Superior temporal gyrus (tissue), 1 donor: ENCODE measurements around the gene CARM1.
"Not testable (repeated sequence)": the region's sequence is repeated elsewhere in the genome, so short reads cannot be mapped to it uniquely, and the experiment has no call there.

ENCODE experiments used
- DNase-seq: peaks from one replicate; pipeline ENCODE4 v3.0.0-alpha.2; 2016; ENCODE audit errors: extremely low spot score

The CARM1 gene

DNA sequence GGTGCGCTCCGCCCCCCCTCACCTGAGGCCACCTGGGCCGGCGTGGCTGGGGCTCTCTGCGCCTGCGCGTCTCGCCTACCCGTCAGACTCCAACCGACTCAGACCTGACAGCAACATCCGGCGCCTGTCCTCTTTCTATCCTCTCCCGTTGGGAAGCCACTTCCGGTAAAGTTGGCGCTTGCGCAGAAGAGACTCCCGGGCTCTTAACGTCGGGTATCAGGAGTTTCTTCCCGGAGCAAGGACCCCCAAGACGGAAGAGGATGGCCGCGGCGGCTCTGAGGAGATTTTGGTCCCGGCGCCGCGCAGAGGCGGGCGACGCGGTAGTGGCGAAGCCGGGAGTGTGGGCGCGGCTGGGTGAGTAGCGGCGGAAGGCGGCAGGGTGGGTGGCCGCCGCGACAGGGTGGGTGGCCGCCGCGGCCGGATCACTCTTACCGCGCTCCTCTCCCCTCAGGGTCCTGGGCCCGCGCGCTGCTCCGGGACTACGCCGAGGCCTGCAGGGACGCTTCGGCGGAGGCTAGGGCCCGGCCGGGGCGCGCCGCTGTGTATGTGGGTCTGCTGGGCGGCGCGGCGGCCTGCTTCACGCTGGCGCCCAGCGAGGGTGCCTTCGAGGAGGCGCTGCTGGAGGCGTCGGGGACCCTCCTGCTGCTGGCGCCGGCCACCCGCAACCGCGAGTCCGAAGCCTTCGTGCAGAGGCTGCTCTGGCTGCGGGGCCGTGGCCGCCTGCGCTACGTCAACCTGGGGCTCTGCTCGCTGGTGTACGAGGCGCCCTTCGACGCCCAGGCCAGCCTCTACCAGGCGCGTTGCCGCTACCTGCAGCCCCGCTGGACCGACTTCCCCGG lies 57.4 kb downstream of the CARM1 start, which contains the start of the genes TIMM29 and YIPF2:
TSS of gene TIMM29 (plus strand) at position 249 of the 839 bp plus-strand sequence. CDS start at position 261, 12 bp downstream.
TSS of gene YIPF2 (minus strand) at position 77 of the 839 bp plus-strand sequence. CDS start 229 bp downstream, outside the sequence.
- peak; percentile 99 for DNase-seq

DNA sequence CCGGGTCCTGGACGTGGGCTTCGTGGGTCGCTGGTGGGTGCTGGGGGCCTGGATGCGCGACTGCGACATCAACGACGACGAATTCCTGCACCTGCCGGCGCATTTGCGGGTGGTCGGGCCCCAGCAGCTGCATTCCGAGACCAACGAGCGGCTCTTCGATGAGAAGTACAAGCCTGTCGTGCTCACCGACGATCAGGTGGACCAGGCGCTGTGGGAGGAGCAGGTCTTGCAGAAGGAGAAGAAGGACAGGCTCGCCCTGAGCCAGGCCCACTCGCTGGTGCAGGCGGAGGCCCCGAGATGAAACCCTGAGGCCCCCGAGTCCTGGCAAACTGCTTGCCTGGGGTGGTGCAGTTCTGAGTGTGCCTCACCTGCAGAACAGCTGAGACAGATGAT lies 58.0 kb downstream of the CARM1 start:
- no peak for DNase-seq

DNA sequence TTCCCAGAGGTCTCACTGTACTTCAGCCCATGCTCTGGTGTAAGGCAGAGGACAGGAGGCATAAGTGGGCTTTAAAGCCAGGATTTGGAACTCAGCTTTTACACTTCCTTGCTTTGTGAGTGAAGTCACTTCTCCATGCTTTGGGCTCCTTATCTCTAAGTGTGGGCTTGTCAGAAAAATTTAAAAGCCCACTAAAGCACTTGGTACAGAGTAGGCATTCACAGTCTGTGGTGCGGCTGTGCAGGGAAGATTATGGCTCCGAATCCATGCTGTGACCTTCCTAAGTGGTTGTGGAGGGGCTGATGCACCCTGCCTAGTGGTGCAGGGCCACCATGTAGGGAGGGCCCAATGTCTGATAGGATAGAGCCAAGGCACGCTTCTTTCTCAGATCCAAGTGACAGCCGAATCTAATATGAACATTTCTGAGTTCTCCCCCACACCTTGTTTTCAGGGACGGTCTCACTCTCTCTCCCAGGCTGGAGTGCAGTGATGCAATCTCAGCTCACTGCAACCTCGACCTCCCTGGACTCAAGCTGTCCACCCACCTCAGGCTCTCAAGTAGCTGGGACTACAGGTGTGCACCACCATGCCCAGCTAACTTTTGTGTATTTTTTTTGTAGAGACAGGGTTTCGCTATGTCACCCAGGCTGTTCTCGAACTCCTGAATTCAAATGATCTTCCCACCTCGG lies 64.2 kb downstream of the CARM1 start:
- no peak for DNase-seq

DNA sequence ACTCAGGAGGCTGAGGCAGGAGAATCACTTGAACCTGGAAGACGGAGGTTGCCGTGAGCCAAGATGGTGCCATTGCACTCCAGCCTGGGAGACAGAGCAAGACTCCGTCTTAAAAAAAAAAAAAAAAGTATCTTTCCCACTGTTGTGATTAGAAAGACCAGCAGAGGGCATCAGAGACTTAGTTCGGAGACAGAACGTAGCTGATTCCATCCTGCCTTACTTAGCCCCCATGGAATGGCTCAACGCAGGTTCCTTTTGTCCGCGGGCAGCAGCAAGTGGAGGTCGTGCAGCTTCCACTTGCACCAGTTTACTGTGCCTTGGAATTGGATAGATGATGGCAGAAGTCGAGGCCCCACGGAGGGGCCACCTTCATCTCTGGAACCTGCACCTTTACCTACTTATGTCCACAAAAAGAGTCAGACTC lies 65.3 kb downstream of the CARM1 start:
- peak; percentile 85 for DNase-seq

DNA sequence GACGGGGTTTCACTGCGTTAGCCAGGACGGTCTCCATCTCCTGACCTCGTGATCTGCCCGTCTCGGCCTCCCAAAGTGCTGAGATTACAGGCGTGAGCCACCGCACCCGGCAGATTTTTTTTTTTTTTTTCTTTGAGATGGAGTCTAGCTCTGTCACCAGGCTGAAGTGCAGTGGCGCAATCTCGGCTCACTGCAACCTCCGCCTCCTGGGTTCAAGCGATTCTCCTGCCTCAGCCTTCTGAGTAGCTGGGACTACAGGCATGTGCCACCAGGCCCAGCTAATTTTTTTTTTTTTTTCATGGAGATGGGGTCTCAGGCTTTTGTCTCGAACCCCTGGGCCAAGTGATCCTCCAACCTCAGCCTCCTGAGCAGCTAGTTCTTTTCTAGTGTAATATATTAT lies 70.3 kb downstream of the CARM1 start:
- not testable (repeated sequence) for DNase-seq

DNA sequence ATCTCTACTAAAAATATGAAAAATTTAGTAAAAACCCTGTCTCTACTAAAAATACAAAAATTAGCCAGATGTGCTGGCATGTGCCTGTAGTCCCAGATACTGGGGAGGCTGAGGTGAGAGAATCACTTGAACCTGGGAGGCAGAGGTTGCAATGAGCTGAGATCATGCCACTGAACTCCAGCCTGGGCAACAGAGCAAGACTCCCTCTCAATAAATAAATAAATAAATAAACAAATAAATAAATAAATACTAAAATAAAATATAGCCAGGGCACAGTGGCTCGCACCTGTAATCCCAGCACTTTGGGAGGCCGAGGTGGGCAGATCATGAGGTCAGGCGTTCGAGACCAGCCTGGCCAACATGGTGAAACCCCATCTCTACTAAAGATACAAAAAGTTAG lies 72.1 kb downstream of the CARM1 start:
- DNase-seq, result not testable (repeated sequence)

DNA sequence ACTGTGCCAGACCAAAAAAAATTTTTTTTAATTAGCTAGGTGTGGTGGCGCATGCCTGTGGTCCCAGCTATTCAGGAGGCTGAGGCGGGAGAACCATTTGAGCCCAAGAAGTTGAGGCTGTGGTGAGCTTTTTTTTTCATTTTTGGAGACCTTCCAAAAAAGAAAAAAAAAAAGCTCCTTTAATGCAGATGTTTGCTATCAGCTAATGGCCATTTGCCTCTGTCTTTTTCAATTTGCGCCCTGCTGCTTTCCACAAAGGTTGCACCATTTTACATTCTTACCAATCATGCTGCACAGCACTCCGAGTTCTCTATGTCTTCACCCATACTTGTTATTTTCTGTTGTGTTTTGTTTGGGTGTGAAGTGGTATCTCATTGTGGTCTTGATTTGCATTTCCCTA lies 73.9 kb downstream of the CARM1 start:
- no peak for DNase-seq

DNA sequence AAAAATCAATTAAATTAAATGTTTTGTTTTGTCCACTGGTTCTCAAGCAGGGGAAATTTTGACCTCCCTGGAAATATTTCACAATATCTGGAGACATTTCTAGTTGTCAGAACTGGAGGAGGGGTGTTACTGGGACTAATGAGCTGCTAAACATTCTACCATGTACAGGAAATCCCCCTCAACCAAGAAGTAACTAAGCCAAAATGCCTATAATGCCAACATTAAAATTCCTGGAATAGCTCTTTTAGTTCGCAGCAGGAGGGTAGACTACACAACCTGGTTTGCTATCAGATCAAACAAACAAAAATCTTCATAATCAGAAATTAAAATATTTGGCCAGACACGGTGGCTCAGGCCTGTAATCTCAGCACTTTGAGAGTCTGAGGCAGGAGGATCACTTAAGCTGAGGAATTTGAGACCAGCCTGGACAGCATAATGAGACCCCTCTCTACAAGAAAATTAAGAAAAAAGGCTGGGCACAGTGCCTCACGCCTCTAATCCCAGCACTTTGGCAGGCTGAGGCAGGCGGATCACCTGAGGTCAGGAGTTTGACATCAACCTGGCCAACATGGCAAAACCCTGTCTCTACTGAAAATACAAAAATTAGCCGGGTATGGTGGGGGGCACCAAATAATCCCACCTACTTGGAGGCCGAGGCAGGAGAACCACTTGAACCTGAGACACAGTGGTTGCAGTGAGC lies 75.8 kb downstream of the CARM1 start:
- no peak for DNase-seq

DNA sequence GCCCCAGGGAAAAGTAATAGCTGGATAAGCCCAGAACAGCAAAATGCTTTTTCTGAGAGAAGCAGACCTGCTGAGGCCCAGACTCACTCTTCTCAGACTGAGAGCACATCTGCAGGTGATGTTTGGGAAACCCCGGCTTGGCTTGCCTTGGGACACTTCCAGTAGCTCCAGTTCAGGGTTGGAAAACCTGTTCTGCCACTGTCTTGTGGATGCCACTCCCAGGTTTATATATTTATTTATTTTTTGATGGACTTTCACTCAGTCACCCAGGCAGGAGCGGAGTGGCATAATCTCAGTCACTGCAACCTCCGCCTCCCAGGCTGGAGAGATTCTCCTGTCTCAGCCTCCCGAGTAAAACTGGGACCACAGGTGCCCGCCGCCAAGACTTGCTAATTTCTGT lies 81.5 kb downstream of the CARM1 start:
- no peak for DNase-seq

DNA sequence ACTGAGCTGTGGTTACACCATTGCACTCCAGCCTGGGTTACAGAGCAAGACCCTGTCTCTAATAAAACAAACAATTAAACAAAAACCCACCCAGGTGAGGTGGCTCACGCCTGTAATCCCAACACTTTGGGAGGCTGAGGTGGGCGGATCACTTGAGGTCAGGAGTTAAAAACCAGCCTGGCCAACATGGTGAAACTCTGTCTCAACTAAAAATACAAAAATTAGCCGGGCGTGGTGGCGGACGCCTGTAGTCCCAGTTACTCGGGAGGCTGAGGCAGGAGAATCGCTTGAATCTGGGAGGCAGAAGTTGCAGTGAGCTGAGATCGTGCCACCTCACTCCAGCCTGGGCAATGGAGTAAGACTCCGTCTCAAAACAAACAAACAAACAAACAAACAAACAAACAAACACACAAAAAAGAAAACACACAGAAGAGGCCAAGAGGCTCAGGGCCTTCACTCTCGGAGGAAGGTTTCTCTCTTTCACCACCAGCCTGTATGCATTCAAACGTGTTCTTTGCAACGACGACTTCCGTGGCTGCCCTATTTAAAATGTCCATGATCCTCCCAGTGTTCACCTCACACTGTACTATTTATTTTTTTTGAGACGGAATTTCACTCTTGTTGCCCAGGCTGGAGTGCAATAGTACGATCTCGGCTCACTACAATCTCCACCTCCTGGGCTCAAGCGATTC lies 88.1 kb downstream of the CARM1 start:
- DNase-seq, result not testable (repeated sequence)

DNA sequence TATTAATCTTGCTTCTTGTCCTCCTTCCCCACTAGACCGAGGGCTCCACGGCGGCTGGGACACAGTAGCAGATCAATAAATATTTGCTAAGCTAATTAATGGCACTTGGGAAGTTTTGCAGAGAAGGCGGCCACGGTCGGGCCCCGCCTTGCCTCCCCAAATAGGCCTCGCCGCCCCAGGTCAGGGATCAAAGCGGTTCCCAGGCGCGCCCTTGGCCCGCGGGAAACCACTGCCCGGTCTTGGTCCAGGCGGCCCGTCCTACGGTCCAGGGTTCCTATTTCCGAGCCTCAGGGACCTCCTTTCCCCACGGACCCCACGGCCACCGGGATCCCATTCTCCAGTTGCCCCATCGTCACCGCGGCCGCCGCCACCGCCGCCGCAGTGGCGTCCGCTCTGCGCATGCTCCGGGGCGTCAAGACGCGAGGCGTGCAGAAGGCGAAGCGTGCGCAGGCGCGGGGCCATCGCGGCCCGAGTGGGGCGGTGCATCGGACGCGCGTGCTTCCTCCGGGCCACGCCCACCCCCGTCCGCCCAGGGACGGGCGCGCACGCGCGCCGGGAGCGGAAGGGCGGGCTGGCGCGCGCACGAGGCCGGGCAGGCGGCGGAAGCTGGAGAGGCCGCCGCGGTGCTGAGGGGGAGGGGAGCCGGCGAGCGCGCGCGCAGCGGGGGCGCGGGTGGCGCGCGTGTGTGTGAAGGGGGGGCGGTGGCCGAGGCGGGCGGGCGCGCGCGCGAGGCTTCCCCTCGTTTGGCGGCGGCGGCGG lies 89.1 kb downstream of the CARM1 start, which contains the start of gene SMARCA4:
TSS of gene SMARCA4 (plus strand) at position 717 of the 759 bp plus-strand sequence. CDS start 23,122 bp downstream, outside the sequence.
- DNase-seq, result peak; percentile 96

DNA sequence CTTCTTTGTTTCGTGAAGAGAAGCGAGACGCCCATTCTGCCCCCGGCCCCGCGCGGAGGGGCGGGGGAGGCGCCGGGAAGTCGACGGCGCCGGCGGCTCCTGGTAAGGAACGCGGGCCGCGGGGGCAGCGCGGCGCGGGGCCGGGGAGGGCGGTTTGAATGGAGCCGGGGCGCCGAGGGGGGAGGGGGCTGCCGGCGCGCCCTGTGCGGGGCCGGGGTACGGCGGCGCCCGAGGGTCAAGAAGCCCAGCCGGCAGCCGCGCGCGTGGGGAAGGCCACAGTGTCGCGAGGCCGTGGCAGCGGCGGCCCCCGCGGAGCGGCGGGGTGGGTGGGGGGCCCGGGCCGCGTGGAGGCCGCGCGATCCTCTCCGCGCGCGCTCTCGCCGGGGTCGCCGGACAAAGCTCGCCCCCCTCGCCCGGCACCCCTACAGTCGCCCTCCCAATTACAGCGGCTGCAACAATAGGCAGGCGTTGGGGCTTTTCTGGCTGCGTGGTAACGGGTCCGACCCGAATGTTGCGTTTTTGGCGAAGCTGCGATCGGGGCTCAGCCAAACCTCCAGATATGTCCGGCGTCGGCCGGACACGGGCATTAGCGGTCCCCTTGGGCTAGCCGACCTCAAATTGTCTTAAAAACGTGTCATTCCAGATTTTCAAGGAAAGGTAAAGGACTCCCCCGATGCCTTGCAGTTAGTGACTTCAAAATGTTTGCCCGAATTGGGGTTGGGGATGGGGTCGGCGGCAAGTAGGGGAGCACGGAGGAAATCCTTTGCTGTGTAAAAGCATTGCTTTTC lies 89.9 kb downstream of the CARM1 start:
- peak; percentile 25 for DNase-seq

DNA sequence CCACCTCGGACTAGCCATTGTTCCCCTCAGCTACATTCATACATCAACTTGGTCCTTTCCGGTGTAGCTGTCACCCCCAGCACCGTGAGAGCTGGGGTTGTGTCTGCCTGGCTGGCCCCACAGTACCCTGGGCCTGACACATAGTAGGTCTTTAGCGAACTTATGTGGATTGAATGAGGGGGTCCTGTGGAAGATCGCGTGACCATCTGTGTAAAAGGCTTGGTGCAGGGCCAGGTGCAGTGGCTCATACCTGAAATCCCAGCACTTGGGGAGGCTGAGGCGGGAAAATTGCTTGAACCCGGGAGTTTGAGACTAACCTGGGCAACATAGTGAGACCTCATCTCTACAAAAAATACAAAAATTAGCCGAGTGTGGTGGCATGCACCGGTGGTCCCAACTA lies 91.5 kb downstream of the CARM1 start:
- no peak for DNase-seq

DNA sequence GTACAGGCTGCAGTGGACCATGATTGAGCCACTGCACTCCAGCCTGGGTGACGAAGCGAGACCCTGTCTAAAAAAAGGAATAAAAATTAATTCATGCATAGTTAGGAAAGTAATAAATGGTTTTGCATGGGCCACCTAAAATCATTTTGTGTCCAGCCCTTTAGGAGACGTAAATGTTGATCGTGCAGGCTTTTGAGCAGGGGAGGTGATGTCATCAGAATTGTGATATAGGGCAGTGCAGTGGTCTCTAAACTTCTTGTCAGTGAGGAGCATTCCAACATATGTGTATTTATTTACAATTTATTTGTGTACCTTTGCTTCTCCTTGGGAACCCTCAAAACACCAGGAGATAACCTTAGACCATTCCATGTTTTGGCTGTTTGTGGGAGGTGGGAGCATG lies 92.5 kb downstream of the CARM1 start:
- DNase-seq, result no peak

DNA sequence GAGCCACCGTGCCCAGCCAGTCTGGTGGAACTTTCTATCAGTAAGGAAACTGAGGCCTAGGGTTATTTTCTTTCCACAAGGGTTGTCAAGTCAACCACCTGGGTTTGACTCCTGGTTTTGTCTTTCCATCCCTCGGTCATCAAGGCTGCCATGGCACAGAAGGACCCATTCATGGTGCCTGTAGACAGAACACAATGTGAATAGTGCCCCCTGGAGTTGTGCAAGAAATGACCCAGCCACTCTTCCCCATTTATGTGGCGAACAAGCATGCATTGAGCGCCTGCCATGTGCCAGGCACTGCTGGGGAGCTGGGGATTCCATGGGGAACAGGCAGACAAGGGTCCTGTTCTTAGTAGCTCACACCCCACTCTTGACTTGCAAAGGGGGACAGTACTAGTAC lies 93.5 kb downstream of the CARM1 start:
- DNase-seq, result no peak

DNA sequence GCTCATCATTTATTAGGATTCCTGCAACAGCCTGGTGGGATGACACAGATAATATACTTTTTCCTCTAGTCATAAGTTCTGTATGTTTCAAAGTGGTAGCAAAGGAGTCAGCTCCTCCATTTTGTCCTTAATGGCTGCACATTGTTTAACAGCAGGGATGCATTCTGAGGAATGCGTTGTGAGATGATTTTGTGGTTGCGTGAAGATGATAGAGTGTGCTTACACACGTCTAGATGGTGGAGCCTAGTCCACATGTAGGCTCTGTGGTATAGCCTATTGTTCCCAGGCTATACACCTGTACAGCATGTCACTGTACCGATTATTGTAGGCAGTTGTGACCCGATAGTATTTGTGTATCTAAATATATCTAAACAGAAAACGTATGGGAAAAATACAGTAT lies 94.0 kb downstream of the CARM1 start:
- DNase-seq, result no peak

DNA sequence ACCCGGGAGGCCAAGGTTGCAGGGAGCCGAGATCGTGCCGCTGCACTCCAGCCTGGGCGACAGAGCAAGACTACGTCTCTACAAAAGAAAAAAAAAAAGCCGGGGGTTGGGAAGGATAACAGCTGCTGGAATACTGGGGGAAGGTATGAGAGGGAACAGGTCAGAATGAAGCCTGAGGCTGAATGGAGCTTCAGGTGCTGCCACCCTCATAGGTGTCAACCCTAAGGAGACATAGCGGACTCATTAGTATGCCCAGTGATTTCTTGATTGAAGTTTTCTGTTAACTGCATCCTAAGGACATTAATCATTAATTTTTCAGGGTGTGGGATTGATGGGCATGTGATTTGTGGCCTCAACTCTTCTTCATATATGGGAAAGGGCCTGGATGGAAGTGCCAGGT lies 95.5 kb downstream of the CARM1 start:
- DNase-seq, result no peak

DNA sequence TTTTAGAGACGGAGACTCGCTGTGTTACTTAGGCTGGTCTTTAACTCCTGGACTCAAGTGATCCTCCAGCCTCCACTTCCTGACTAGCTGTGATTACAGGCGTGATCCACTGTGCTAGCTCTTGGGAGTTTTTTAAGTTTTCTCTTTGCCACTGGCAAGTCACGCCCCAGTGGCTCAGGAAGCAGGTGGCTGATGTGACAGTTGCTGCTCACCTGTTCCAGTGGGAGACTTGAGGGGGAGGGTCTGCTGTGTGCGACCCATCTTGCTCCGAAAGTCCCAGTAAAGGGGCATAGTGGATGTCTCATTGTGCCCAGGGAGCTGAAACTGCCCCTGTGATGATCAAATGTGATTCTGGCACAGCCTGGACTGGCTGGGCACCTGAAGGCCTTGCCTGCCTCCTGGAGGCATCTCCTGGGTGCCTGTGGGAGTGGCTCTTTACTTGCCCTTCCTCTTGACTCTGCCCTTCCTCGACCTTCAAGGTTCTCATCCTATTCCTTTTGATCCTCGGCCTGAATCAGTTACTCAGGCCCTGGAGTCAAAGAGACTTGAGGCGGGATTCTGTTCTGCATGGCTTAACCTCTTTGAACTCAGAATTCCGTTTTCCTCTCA lies 97.3 kb downstream of the CARM1 start:
- no peak for DNase-seq

DNA sequence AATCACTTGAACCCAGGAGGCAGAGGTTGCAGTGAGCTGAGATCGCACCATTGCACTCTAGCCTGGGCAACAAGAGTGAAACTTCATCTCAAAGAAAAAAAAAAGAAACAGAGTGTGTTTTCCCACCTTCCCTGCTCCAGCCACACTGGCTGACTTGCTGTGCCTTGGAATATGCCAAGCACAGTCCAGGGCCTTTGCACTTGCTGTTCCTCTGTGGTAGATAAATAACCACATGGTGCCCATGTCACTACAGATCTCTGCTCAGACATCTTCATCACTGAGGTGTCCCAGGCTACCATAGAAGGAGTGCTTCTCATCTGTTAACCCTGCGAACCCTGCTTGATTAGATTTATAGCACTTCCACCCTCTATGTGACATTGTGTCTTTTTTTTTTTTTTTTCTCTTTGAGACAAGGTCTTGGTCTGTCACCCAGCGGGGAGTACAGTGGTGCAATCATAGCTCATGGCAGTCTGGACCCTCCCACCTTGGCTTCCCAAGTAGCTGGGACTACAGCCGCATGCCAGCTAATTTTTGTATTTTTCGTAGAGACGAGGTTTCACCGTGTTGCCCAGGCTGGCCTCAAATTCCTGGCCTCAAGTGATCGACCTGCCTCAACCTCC lies 99.9 kb downstream of the CARM1 start:
- DNase-seq, result no peak
